Stimulated activated CD8-positive, alpha-beta memory T cell treated with anti-CD3 and anti-CD28 coated beads, Interleukin-15, amount 100 ng/mL, for 1 hour (primary cell): ENCODE measurements around the gene HADH.
A peak's percentile ranks its signal among the peaks of the same experiment; 100 is the strongest.
"Not testable (repeated sequence)": the region's sequence is repeated elsewhere in the genome, so short reads cannot be mapped to it uniquely, and the experiment has no call there.

ENCODE experiments used
- DNase-seq: peaks from one replicate; pipeline ENCODE4 v3.0.0-alpha.2; 2020; ENCODE audit warnings: low read depth

HADH gene

GRCh38 chr4:107989537-107990386 is at the start of gene HADH:
Gene HADH (plus strand): TSS chr4:107989889. CDS start chr4:107989933, 44 bp downstream.
- DNase-seq: peak; percentile 83

GRCh38 chr4:107945809-107946208 is 43.9 kb upstream of the HADH start:
- DNase-seq: no peak

GRCh38 chr4:107950746-107951540 is 38.7 kb upstream of the HADH start:
- DNase-seq: no peak

GRCh38 chr4:107951551-107951950 is 38.1 kb upstream of the HADH start:
- no peak for DNase-seq

- DNase-seq: no peak
Measured at GRCh38 chr4:107956011-107956410, 33.7 kb upstream of the HADH start.

- no peak for DNase-seq
Measured at GRCh38 chr4:107966903-107967302, 22.8 kb upstream of the HADH start.

- DNase-seq: not testable (repeated sequence)
Measured at GRCh38 chr4:107967519-107967918, 22.2 kb upstream of the HADH start.

- DNase-seq: not testable (repeated sequence)
Measured at GRCh38 chr4:107967921-107968320, 21.8 kb upstream of the HADH start.

- no peak for DNase-seq
Measured at GRCh38 chr4:107970063-107970798, 19.5 kb upstream of the HADH start.

GRCh38 chr4:107972605-107973004 is 17.1 kb upstream of the HADH start:
- DNase-seq: no peak

- DNase-seq: no peak
Measured at GRCh38 chr4:107974523-107974922, 15.2 kb upstream of the HADH start.

GRCh38 chr4:107977482-107977881 is 12.2 kb upstream of the HADH start:
- no peak for DNase-seq

- no peak for DNase-seq
Measured at GRCh38 chr4:107977966-107978705, 11.6 kb upstream of the HADH start.

GRCh38 chr4:107978716-107979451 is 10.8 kb upstream of the HADH start:
- DNase-seq: no peak

- no peak for DNase-seq
Measured at GRCh38 chr4:107987916-107988762, 1.6 kb upstream of the HADH start.

GRCh38 chr4:107988763-107989035 is 990 bp upstream of the HADH start:
- DNase-seq: no peak

GRCh38 chr4:107989162-107989536 is 540 bp upstream of the HADH start:
- no peak for DNase-seq

- no peak for DNase-seq
Measured at GRCh38 chr4:107991945-107992630, 2.4 kb downstream of the HADH start.

GRCh38 chr4:107993969-107994368 is 4.3 kb downstream of the HADH start:
- DNase-seq: no peak

- DNase-seq: no peak
Measured at GRCh38 chr4:107994894-107995293, 5.2 kb downstream of the HADH start.
